Hepatocyte (in vitro differentiated cells): ENCODE data around the gene SLC44A1.

ENCODE experiments used
- EZH2 ChIP-seq: fragments of 200-600 bp; sonication (generic); IDR thresholded peaks from 2 replicates; pipeline ENCODE4 v1.6.1; 2016; ENCODE audit warnings: antibody characterized with exemption, mild to moderate bottlenecking, borderline replicate concordance
- EZH2phosphoT487 ChIP-seq: fragments of 200-600 bp; sonication (generic); IDR thresholded peaks from one replicate; pipeline ENCODE4 v1.6.1; 2018; ENCODE audit warnings: antibody characterized with exemption, mild to moderate bottlenecking, low read depth, moderate library complexity; ENCODE audit not compliant: unreplicated experiment, severe bottlenecking
- TF ChIP-seq, protein P1 (sequence below): fragments of 200-600 bp; sonication (generic); IDR thresholded peaks from 2 replicates; pipeline ENCODE4 v1.5.1; 2016; ENCODE audit warnings: antibody characterized with exemption, mild to moderate bottlenecking; ENCODE audit not compliant: poor library complexity

DNA sequence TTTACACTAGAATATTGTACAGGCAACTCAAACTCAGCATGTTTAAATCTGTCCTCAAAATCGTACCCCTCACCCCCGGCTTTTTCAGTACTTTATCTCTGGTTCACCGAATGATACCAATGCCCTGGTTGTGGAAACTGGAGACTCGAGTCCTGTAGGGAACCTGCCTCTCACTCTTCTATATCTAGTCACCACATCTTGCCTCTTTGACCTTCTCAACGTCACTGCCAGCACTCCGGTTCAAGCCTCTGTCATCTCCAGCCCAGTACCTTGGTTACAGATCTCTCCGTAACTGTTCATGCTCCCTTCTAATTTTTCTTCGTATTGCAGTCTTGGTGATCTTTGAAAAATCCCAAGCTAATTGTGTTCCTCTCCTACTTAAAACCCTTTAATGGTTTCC, 6.7 kb downstream of the SLC44A1 start:
- TF ChIP-seq EZH2 (no peak), EZH2phosphoT487 (no peak)
- TF ChIP-seq, protein P1, sequence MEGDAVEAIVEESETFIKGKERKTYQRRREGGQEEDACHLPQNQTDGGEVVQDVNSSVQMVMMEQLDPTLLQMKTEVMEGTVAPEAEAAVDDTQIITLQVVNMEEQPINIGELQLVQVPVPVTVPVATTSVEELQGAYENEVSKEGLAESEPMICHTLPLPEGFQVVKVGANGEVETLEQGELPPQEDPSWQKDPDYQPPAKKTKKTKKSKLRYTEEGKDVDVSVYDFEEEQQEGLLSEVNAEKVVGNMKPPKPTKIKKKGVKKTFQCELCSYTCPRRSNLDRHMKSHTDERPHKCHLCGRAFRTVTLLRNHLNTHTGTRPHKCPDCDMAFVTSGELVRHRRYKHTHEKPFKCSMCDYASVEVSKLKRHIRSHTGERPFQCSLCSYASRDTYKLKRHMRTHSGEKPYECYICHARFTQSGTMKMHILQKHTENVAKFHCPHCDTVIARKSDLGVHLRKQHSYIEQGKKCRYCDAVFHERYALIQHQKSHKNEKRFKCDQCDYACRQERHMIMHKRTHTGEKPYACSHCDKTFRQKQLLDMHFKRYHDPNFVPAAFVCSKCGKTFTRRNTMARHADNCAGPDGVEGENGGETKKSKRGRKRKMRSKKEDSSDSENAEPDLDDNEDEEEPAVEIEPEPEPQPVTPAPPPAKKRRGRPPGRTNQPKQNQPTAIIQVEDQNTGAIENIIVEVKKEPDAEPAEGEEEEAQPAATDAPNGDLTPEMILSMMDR, result no peak
